SK-N-SH treated with all-trans-retinoic acid at 6 μM for 48 hours (cell line): ENCODE measurements around the gene GLI3.

Experiments
- ARNTL ChIP-seq: fragments of 450-650 bp; formaldehyde crosslinking; IDR thresholded peaks from 2 replicates; pipeline ENCODE4 v1.5.0; 2020; ENCODE audit warnings: low read depth, mild to moderate bottlenecking, moderate library complexity, borderline replicate concordance
- BACH2 ChIP-seq: fragments of 250-450 bp; sonication (Bioruptor Pico); IDR thresholded peaks from 2 replicates; pipeline ENCODE4 v1.9.0; 2021; ENCODE audit warnings: mild to moderate bottlenecking, borderline replicate concordance
- CSDC2 ChIP-seq: fragments of 250-450 bp; sonication (Bioruptor Pico); IDR thresholded peaks from 2 replicates; pipeline ENCODE4 v1.5.0; 2020; ENCODE audit warnings: mild to moderate bottlenecking, moderate library complexity
- CSRNP3 ChIP-seq: fragments of 250-450 bp; sonication (Bioruptor Pico); IDR thresholded peaks from 2 replicates; pipeline ENCODE4 v1.5.1; 2021; ENCODE audit warnings: mild to moderate bottlenecking, moderate library complexity
- ESRRG ChIP-seq: fragments of 250-450 bp; sonication (Bioruptor Pico); IDR thresholded peaks from 2 replicates; pipeline ENCODE4 v1.6.1; 2021; ENCODE audit warnings: mild to moderate bottlenecking
- OSR1 ChIP-seq: fragments of 250-450 bp; sonication (Bioruptor Pico); IDR thresholded peaks from 2 replicates; pipeline ENCODE4 v1.8.0; 2022; ENCODE audit warnings: moderate library complexity, mild to moderate bottlenecking, inconsistent platforms
- SNAI2 ChIP-seq: fragments of 250-450 bp; sonication (Bioruptor Pico); IDR thresholded peaks from 2 replicates; pipeline ENCODE4 v1.5.0; 2020; ENCODE audit warnings: mild to moderate bottlenecking, moderate library complexity
- ZC3H10 ChIP-seq: fragments of 250-450 bp; sonication (Bioruptor Pico); IDR thresholded peaks from 2 replicates; pipeline ENCODE4 v1.5.1; 2021; ENCODE audit warnings: mild to moderate bottlenecking, moderate library complexity
- ZFP3 ChIP-seq: fragments of 250-450 bp; sonication (Bioruptor Pico); IDR thresholded peaks from 2 replicates; pipeline ENCODE4 v1.5.0; 2020; ENCODE audit warnings: mild to moderate bottlenecking, moderate library complexity
- ZNF70 ChIP-seq: fragments of 450-650 bp; formaldehyde crosslinking; IDR thresholded peaks from 2 replicates; pipeline ENCODE4 v1.5.0; 2020; ENCODE audit warnings: mild to moderate bottlenecking, moderate library complexity
- TF ChIP-seq, protein P1 (sequence below): fragments of 250-450 bp; sonication (Bioruptor Pico); IDR thresholded peaks from 2 replicates; pipeline ENCODE4 v1.8.0; 2020; ENCODE audit warnings: mild to moderate bottlenecking, moderate library complexity, borderline replicate concordance

GRCh38 chr7:42120191-42120590, 116.8 kb downstream of the GLI3 start:
- no peak for TF ChIP-seq CSDC2 (CRISPR knock-in tag)
- no peak for TF ChIP-seq ZFP3 (CRISPR knock-in tag)
- no peak for TF ChIP-seq ZNF70
- TF ChIP-seq, protein P1, sequence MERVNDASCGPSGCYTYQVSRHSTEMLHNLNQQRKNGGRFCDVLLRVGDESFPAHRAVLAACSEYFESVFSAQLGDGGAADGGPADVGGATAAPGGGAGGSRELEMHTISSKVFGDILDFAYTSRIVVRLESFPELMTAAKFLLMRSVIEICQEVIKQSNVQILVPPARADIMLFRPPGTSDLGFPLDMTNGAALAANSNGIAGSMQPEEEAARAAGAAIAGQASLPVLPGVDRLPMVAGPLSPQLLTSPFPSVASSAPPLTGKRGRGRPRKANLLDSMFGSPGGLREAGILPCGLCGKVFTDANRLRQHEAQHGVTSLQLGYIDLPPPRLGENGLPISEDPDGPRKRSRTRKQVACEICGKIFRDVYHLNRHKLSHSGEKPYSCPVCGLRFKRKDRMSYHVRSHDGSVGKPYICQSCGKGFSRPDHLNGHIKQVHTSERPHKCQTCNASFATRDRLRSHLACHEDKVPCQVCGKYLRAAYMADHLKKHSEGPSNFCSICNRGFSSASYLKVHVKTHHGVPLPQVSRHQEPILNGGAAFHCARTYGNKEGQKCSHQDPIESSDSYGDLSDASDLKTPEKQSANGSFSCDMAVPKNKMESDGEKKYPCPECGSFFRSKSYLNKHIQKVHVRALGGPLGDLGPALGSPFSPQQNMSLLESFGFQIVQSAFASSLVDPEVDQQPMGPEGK (CRISPR knock-in tag) = no peak
- TF ChIP-seq ESRRG (CRISPR knock-in tag) = no peak
- TF ChIP-seq ZC3H10 (CRISPR knock-in tag) = no peak
- no peak for TF ChIP-seq CSRNP3 (CRISPR knock-in tag)
- no peak for TF ChIP-seq SNAI2 (CRISPR knock-in tag)
- no peak for TF ChIP-seq ARNTL (CRISPR knock-in tag)
- no peak for TF ChIP-seq OSR1 (CRISPR knock-in tag)
- TF ChIP-seq BACH2 (CRISPR knock-in tag) = no peak
